Stimulated activated CD8-positive, alpha-beta memory T cell treated with anti-CD3 and anti-CD28 coated beads, Interleukin-4, amount 100 ng/mL, for 48 hours (primary cell): ENCODE results near the gene PLCXD3.

Source experiments
- DNase-seq: peaks from one replicate; pipeline ENCODE4 v3.0.0-alpha.2; 2020

PLCXD3 gene

DNA sequence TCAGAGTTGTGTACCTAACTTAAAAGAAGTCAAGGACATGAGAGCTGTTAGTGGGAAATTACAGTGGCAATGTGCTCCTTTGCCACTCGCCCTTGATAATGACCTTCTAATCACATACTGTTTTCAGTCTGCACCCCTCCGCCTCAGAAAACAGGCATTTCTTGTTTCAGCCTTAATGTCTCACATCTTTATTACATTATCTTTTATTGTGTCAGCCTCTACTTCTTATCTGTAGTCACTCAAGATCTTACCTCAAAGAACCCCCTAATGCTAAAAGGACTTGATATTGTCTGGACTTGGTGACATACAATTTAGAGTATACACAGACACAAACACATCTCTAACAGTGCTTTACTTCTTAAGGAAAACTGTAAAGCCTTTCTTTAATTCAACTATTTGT lies 97.9 kb downstream of the PLCXD3 start:
- DNase-seq, result no peak

DNA sequence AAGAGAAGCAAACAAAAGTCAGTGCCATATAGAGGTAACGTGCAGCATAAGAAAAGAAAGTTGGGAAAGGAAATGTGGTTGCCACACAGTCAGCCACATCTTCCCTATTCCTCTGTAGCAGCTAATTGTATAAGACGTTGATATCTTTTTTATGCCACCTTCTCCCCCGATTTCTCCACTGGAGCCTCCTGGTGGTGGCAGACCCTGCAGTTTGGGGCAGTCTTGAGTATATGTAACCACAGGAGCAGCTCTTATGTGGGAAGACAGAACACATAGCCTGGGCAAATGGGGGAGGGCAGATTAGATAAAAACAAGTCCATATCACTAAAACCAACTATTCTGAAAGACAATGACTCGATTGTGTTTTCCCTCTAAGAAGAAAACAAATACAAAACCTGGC lies 99.7 kb downstream of the PLCXD3 start:
- no peak for DNase-seq

DNA sequence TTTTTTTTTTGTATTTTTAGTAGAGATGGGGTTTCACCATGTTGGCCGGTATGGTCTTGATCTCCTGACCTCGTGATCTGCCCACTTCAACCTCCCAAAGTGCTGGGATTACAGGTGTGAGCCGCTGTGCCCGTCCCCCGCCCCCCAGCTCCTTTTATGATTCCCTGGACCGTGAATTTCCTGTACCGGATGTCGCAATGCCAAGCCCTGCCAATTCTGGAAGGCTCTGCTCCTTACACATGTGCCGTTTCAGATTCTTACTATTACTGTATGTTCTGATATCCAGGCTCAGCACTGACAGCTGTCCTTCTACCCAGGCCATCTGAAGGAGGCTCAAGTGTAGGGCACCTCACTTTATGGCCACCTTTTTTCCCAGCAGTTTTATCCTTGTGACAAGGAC lies 100.1 kb downstream of the PLCXD3 start:
- no peak for DNase-seq

DNA sequence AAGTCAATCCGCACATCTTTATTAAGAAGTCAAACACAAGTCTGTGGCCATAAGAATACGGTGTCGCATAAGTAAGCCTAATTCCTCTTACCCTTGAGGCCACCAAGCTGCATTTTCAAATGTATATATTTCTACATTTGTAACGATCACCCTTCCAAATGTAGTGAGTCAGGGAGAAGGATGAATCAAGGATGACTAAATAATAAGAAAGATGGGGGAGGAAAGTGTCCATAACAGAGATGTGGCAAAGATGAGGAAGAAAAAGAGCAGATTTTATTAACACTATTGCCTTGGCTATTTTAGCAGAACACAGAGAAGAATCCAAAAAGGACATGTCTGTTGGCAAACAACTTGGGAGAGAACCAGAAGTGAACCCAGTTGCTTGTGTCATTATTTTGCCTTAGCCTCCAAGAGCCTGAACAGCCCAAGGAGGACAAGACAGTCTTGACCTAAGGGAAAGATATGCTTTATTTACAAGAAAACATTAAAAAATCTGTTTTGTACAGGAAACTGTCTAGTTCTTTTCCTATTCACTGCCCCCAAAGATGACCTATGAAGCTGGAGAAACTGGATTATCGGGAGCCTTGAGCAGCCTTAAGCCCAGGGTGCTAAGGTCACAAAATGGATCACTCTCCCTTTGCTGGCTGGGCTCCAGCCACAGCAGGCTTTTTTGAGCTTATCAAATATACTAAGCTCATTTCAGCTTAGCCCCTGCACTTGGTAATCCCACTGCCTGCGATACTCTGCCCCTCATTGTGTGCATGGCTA lies 101.5 kb downstream of the PLCXD3 start:
- DNase-seq, result no peak

DNA sequence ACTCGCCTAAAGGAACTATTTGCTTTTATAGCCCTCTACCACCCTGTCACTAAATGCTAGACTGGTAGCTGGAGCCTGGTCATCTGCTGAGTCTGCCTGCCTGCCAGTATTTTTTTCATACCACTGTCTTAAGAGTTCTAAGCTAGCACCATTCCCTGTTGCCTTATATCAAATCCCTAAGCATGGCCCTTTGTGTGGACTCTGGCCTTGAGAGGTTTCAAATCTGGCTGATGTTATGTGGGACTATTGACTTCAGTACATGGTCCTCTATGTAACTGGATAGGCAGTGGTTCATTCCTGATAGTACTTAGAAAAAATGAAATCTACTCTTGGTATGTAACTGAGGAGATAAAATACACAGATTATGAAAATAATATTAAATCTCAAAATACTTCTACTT lies 103.5 kb downstream of the PLCXD3 start:
- no peak for DNase-seq

DNA sequence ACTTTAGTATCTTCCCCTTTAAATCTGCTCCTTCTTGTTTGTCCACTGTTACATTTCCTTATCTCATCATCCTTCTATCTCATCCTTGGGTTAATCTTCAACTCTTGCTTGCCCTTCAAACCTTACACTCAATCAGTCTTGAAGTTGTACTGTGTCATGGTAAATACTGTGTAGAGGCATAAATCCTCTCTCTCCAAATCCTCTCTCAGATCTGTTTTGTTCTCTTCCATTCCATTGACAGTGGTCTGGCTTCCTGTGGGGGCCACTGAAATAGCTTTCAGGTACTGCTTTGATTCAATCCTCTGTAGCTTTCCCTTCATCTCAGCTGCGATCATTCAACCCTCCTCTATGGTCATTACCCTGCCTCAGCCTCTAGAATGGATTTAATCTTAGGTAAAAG lies 104.0 kb downstream of the PLCXD3 start:
- no peak for DNase-seq

DNA sequence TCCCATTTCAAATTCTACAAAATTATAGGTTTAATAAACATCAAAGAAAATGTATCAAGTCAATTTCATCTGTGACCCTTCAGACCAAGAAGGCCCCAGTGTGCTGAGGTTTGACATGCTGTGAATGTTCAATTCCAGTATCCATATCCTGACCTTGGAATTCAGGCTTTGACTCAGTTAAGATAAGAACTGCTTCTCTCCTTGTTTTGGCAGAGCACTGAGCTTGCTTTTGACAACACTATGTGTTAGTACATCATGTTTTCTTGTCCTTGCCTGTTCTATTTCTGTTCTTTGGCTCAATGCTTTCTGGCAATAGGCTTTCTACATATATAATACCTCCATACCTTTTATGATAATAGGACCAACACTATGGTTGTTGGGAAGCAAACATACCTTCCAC lies 105.6 kb downstream of the PLCXD3 start:
- no peak for DNase-seq

DNA sequence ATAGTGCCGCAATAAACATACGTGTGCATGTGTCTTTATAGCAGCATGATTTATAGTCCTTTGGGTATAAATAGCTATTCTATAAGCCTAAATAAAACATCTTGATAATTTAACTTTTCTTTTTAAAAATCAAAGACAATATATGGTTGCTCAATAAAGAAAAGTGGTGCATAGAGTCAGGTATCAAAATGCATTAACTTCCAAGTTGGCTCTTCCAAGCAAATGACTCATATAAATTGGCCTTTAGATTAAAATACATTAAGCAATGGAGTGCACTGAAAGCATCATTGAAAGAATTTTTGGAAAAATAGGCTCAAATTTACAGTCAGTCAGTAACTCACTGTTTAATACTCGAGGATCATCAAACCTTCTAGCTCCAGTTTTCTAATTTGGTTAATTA lies 106.6 kb downstream of the PLCXD3 start:
- DNase-seq, result no peak

DNA sequence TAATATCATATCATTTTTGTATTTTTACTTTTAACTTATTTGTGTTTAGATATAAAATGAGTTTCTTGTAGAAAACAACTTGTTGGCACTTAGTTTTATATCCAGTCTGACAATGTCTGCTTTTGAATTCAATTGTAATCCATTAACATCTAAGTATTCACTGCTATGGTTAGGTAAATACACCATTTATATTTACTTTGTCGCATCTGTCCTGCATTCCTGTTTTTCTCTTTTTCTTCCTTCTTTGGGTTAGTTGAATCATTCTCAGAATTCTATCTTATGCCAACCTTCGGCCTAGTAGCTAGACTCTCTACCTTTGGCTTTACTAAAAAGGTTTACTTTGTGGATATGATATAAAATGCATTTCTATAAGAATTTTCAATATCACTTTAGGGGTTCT lies 107.6 kb downstream of the PLCXD3 start:
- DNase-seq, result no peak

DNA sequence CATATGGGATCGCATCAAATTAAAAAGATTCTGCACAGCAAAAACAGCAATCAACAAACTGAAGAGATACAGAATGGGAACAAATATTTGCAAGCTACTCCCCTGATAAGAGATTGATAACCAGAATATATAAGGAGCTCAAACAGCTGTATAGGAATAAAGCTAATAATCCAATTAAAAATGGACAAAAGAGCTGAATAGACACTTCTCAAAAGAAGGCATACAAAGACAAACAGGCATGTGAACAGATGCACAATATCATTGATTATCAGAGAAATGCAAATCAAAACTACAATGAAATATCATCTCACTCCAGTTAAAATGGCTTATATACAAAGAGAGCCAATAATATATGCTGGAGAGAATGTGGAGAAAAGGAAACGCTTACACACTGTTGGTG lies 110.6 kb downstream of the PLCXD3 start:
- no peak for DNase-seq

DNA sequence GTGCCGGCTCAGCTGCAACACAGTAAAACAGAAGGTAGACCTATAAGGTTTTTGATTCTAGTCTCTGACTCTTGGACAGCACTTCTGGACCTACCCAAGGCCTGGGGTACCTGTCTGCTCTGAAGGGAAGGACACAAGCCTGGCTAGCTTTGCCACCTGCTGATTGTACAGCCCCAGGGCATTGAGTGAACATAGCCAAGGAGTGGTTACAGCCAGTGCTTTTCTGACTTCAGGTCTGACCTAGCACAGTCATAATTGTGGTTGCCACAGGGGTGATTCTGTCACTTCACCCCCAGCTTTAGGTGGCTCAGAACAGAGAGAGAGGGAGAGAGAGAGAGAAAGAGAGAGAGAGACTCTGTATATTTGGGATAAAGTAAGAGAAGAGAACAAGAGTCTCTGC lies 118.4 kb downstream of the PLCXD3 start:
- DNase-seq, result no peak

DNA sequence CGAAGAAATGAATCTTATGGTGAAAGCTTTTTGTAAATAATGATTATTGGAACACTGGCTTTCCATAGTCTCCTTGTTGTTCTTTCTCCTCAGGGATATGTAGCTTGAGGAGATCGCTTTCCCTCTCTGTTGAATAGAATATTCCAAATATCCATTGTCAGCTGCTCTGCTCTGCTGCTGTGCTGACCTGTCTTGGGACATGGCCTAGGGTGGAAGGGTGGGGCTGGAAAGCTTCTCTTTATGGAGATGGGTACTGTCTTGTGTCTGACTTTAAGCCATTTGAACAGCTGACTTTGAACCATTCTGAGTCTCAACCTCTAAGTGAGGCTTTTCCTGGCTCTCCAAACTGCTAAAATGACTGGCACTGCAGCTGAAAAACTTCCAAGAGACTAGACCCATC lies 135.8 kb downstream of the PLCXD3 start:
- no peak for DNase-seq

DNA sequence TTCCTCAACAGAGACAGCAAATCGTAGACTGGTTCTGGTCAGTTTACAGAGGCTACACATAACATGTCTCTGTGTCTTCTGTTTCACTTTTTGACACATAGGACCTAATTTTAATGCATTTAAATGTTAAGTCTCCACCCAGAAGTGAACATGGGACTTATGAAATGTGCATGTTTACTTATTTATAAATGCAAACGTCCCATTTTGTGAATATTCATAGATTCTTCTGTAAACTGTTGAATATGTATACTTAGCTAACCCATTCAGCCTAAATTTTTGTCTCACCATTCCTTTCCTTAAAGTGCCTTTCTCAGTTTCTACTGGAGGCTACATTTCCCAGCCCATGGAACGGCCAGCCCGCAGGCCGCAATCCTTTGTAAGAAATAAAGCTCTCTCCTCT lies 137.2 kb downstream of the PLCXD3 start:
- DNase-seq, result no peak

DNA sequence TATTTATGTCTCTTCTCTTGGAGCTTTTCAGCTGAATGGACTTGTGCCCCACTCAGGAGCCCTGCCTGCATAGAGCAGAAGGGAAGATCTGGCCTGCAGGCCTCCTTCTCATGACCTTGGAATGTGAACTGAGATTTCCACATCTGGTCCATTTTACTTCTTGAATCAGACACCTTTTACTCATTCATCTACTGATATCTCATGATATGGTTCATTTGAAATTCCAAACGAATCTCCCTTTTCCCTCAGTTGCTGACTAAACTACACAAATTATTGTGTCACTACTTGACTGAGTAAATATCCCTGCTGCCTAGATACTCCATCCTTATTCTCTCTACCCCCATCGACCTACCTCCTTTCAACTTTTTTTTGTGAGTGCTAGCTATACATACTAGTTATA lies 138.7 kb downstream of the PLCXD3 start:
- no peak for DNase-seq

DNA sequence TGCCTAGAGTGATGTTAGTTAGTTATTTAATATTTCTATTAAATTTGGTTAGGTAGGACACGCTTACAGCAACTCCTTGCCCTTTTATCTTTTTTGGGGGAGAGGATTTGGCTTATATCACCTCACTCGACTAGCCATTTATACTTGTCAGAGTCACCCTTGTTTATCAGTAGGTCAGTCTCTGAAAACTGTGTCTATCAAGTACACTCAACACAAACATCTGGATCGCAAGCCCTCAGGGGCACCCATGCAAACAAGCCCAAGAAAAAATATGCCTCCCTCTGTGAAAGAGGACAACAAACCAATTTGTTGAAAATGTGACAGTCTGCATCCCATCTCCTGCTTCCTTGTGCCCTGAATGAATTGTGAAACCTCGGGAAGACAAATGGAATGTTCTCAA lies 139.9 kb downstream of the PLCXD3 start:
- no peak for DNase-seq

DNA sequence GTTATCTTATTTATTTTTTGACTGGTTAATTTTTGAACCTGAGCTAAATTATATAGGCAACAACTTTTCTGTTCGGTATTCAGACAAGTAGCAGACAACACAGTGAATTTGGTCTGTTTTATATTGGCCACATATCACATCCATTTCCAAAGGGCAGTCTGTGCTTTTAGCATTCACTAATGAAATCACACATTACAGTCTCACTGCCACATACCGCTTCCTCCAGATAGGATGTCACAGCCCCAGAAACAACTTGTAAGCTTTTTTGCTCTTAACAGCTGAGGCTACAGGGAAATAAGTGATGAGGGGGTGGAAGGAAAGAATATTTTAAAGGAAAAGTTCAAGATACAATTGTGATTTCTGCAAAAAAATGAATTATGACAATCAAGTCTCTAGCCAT lies 140.6 kb downstream of the PLCXD3 start:
- no peak for DNase-seq

DNA sequence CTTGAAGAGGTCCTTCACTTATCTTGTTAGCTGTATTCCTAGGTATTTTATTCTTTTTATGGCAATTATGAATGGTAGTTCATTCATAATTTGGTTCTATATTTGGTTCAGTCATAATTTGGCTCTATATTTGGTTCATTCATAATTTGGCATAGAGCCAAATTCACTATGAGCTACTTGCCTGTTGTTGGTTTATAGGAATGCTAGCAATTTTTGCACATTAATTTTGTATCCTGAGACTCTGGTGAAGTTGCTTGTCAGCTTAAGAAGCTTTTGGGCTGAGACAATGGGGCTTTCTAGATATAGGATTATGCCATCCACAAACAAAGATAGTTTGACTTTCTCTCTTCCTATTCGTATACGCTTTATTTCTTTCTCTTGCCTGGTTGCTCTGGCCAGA lies 142.2 kb downstream of the PLCXD3 start:
- no peak for DNase-seq

DNA sequence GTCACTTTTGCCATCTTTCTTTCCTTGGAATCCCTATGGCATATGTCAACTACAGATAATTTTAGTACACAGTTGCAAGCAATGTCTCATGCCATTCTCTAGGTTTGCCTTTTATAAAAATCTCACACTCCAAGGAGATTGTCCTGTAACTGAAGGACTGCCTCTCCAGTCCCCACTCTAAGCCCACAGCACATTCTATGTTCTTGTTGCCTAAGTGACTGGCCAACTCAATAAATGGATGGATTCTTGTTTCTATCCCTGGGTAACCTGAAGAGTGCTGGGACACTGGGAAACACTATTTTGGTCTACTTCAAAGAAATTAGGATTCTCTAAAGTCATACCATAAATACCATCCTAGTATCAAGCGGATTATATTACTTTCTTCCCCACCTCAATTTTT lies 145.0 kb downstream of the PLCXD3 start:
- DNase-seq, result no peak

DNA sequence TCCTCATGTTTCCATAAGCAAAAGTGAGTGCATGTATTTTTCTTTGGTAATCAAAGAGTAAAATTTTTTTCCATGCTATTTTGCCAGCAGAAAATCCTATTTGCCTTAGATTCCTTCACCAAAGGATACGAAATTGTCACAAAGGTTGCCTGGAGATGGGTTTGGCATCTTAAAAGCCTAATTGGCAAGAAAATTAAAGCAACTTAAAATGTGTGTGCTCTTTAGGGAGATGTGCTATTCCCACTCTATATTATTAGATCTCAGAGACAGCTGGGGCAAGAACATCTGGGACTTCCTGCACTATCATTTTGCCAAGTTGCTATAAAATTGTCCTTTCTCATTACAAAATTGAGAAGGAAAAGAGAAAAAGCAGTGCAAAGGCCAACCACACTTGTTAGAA lies 146.1 kb downstream of the PLCXD3 start:
- no peak for DNase-seq

DNA sequence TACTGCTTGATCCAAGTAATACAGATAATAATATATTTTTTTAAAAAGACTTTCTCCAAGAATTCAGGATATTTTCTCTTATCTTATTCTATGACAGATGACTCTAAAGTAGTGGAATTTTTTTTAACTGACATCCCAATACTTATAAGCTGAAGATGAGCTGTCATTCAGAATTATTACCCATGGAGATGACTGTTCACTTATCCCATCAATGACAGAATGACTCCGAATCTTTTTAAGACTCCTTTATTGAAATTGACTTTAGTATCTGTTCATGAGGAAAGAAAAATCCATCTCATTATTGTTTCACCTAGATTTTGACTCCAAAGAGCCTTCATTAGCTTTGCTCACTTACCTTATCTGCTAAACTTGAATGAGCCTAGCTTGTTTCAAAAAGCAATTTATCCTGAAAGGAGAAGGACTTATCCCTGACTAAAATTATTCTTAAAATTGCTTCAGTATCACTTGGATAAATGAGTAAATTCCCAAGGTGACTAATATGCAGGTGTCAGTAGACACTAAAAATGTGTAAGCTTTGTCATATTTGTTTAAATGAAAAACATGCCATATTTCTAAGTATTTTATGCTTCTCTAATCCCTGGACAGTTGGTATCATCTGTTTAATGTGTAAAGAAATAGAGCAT lies 146.9 kb downstream of the PLCXD3 start:
- DNase-seq, result no peak

DNA sequence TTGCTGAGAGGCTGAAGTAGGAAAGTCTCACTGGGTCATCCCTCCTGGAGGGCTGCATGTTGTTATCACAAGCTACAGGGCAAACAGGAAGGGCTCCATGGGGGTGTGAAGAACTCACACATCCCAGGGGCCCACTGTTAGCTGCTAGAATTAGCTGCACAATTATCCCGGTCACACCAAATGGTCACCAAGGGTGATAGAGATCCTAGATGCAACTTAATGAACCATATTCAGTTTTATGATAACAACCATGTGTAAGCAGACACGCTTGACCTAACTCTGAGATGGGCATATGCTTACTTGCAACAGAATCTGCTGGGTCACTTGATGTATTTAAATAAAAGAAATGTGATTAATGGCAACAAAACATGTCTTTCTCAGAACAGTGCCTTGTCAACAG lies 153.6 kb downstream of the PLCXD3 start:
- no peak for DNase-seq

DNA sequence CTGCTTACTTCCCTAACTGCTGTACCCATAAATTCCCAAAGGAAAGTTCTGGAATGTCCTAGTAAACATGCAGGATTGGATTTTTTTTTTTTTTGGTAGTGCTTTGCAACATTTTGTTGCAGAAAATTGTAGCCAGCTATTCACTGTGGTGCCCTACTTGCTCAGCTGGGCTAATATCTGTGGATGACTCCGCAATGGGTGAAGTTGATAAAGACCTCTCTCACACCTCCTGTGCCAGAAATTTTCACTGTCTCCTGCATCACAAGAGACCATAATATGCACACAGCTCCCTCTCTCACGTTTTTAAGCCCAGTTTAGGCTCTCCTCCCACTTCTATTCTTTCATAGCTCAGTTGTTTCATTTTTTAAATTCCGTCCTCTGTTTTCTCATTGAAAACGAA lies 160.6 kb downstream of the PLCXD3 start:
- no peak for DNase-seq

DNA sequence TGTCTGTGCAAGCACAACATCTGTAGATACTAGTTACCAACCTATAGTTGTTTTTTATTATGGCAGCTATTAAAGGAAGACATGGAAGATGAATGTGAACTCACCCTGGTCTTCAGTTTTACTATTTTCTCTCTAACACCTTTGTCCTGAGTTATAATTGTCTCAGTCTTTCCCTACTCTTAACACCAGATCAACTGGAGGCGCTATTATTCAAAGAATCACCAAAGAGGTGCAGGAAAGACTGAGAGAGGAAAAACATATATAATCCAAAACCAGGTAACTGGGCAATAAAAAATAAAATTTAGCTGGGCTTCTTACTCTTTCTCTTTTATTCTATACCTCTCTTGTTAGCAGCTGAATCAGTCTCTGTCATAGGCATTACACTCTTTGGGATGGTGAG lies 162.8 kb downstream of the PLCXD3 start:
- DNase-seq, result no peak

DNA sequence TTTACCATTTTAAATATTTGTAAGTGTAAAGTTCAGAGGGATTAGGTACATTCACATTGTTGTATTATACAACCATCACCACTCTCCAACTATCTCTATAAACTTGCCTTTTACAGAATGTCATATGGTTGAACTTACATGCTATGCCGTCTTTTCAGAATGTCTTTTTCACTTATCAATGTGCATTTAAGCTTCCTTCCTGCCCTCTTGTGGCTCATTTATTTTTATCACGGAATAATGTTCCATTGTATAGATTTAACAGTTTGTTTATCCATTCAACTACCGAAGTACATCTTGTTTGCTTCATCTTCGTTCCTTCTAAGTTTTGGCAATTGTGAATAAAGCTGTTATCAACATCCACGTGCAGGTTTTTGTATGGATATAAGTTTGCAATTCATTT lies 163.8 kb downstream of the PLCXD3 start:
- DNase-seq, result no peak

DNA sequence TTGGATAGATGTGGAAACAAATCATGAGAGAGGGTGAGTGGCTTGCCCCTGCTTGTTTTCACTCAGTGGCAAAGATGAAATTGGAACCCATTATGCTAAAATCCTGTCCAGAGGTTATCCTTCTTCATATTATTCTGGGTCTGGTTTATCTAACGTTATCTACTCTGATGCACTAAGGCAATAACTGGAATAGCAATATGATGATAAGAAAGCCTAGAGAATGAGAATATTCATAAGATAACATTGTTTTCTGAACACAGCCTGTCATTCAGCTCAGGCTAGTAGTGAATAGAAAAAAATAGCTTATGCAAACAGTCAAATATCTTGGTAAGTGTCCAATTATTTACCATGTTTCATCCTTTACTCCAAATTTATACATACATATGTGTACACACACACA lies 165.1 kb downstream of the PLCXD3 start:
- DNase-seq, result no peak
